Daoy (cell line): Measurements from ENCODE around the gene MAGI1. TPM values are rescaled to one million over a fixed set of nuclear protein-coding genes. Genes with fewer than 3 reads are reported as not detected.
"Not testable (repeated sequence)": the region's sequence is repeated elsewhere in the genome, so short reads cannot be mapped to it uniquely, and the experiment has no call there.

Experiments
- DNase-seq: peaks from one replicate; pipeline ENCODE4 v3.0.0-alpha.2; 2015; ENCODE audit warnings: low read depth
- total RNA-seq: library from RNA; depleted of rRNA; stranded (reverse); fragments of >200 nt; shearing (Covaris generic); gene quantifications from 2 replicates; pipeline ENCODE4 v1.2.3, GENCODE V29; 2014

Gene MAGI1
- total RNA-seq, 1 experiment from 2014 or later = 7.1 TPM

DNA sequence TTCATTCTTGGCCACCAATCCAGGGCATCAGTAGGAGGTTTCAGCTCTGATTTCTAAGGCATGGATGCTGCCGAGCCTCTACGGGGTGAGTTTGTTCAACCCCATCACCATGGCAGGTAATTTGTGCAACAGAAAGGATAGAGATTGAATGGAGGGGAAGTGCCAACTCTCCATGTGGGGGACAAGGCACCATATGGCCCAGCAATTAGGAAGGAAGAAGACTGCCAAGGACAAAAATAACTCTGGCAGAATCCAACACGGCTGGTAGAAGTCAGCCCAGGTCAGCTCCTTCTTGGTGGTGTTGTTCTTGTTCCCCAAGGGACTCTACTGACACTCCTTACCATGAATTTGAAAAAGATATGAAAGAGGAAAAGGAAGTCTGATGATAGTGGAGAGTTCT is 503.9 kb downstream of the MAGI1 start:
- no peak for DNase-seq

DNA sequence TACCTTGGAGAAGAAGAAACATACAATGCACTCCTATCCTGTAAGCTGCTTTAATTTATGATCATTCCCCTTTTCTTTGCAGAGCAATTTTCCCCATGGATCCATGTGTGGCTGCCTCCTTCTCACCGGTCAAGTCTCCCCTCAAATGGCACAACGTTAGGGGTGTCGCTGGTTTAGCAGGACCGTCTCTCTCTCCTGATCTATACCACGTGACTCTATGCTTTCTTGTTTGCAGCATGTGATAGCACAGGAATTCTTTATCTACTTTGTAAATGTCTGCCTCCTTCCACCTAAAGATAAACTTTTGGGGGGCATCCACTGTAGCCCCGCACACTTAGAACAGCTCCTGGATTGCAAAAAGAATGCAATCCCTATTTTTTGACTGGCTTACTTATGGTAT is 506.0 kb downstream of the MAGI1 start:
- no peak for DNase-seq

DNA sequence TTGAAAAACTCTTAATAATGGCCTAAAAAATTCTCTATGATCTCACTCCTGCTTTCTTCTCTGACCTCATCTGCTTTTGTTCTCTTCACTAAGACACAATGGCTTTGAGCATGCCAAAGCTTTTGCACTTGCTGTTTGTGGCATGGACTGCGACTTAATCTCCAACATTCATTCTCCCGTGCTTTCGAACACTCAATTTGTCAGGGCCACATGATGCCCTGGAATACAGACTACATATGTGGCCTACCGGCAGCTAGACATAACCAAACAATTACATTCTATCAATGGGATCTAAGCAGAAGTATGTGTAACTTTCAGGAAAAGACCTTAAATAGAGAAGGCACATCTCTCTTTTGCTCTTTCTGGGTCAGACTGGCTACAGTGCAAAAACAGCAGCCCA is 506.5 kb downstream of the MAGI1 start:
- no peak for DNase-seq

DNA sequence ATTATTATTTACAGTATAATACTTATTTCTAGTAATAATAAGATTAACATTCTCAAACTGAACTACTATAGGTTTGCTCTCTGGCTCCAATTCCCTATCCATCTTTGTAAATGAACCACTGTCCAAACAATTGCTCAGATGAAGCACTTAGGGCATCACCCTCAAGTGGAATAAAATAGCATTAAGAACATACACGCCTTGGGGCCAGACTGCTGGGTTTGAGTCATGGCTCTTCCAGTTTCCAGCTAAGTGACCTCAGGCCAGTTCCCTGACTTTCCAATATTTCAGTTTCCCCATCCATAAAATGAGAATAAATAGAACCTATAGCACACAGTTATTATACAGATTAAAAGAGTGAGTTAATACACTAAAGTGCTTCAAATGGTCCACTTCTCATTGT is 507.2 kb downstream of the MAGI1 start:
- DNase-seq = no peak

DNA sequence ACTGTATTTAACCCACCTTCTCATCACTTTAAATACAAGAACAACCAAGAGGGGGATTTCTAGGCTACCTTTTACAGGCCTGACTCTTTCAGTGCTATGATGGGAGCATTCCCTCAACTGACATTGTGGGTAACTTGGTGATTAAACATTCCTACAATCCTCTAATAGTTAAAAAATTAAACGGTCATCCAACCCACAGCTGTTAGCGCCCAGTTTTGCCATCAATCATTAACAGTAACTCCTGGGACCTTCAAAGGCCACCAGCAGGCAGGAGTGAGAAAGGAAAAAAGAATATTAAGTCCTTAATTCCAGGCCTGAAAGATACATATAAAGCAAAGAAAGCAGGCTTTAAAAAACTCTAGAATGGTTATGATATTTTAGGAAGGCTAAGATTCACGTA is 512.1 kb downstream of the MAGI1 start:
- no peak for DNase-seq

DNA sequence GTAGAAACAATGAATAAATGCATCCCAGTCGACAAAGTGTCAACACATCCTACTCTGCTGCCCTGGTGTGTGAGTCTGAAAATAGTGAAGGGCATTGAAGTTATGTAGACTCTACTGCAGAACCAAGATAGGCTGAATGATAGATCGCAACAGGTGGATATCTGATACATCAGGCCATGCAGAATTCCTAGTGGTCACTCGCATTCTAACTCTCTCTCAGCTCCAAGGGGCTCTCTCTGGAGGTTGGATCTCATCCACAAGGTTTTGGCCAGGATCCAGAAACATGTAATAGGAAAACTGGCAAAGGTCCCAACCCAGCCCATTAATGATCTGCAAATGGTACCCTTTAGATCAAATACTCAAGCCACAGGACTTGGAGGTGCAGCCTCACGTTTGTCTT is 514.1 kb downstream of the MAGI1 start:
- DNase-seq = no peak

DNA sequence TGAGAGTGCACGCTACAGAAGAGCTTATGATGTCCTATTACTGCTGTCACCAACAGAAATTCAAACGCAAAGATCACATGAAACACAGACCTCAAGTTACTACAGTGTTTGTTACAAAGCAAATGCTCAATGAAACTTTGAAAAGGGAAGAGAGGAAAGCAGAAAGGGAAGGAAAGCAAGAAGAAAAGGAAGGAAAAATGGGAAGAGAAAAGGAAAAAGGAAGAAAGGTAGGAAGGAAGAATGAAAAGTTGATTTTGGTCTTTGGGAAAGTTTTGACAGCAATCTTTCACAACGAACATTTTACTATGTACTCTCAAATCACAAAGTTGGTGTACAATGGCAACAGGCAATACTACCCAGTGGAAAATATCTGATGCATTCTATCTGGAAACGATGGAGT is 514.8 kb downstream of the MAGI1 start:
- no peak for DNase-seq

DNA sequence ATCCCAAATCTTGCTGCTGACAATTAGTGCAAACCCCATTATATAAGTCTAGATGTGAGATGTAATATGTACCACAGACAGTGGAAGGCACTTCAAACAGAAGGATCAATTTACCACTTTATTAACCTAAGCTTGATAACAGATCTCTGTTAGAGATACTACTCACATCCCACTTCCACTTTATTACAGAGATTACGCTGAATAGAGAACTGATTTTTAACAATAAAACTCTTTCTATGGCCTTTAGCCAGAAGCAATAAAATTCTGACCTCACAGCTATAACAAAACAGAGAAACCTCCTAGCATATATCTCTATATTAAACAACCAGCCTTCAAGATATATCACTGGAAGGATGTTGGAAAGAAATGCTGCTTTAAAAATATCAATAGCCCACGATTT is 517.7 kb downstream of the MAGI1 start:
- no peak for DNase-seq

DNA sequence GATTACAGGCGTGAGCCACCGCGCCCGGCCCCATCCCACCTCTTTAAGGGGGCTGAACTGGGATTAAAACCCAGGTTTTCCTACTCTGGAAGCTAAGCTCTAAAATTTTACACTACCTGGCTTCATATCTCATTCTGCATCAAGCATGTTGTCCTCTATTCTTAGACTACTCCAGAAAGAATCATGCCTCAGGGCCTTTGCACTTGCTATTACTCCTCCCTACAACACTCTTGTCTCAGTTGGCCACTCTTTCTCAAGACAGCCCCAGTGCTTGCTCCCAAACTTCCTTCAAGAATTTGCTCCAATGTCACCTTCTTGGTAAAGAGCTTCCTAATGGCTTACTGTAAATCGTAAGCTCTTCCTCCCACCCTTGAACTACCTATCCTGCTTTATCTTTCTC is 521.7 kb downstream of the MAGI1 start:
- no peak for DNase-seq

DNA sequence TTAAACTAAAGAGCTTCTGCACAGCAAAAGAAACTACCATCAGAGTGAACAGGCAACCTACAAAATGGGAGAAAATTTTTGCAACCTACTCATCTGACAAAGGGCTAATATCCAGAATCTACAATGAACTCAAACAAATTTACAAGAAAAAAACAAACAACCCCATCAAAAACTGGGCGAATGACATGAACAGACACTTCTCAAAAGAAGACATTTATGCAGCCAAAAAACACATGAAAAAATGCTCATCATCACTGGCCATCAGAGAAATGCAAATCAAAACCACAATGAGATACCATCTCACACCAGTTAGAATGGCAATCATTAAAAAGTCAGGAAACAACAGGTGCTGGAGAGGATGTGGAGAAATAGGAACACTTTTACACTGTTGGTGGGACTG is 524.4 kb downstream of the MAGI1 start:
- DNase-seq = not testable (repeated sequence)

DNA sequence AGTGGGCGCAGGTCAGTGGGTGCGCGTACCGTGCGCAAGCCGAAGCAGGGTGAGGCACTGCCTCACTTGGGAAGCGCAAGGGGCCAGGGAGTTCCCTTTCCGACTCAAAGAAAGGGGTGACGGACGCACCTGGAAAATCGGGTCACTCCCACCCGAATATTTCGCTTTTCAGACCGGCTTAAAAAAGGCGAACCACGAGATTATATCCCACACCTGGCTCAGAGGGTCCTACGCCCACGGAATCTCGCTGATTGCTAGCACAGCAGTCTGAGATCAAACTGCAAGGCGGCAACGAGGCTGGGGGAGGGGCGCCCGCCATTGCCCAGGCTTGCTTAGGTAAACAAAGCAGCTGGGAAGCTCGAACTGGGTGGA is 529.3 kb downstream of the MAGI1 start:
- DNase-seq = not testable (repeated sequence)

DNA sequence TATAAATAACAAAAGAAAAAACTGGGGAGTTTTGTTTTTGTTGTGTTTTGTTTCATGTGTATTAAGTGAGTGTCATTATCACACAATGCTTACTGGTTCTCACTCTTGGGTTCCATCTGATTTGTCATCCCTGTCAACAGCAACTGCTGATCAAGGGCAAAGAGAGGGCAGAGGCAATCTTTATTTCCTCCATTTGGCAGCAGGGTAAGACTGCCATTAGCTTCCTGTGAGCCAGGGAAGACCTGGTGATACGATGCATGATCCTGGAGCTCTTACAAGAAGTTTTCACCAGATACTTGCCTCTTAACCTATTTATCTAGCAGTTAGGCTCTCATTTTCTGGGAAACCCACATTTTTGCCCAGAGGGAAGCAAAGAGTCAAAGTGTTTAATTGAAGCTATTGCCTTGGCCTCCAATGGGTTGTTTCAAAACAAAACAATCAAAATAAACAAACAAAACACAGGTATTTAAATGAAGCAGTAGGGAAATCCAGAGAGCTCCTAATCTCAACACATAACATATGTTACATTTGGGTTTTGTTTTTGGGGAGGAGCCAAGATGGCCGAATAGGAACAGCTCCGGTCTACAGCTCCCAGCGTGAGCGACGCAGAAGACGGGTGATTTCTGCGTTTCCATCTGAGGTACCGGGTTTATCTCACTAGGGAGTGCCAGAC is 529.8 kb downstream of the MAGI1 start:
- DNase-seq = no peak

DNA sequence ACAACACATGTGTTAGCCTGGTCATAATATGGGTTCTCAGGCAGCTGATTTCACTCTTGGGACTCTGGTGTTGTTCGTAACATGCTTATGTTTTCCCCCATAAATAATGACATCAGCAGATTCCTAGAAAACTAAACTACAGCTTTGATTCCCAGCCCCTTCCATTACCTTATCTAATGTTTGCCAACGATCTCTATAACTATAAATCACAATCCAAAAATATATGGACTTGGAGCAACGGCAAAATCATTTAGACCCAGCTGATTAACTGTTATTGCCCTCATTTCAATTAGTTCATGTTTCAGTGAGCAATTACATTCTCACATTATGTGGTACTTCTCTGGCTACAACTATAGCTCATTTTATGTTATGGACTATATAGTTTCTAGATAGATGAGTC is 531.3 kb downstream of the MAGI1 start:
- no peak for DNase-seq

DNA sequence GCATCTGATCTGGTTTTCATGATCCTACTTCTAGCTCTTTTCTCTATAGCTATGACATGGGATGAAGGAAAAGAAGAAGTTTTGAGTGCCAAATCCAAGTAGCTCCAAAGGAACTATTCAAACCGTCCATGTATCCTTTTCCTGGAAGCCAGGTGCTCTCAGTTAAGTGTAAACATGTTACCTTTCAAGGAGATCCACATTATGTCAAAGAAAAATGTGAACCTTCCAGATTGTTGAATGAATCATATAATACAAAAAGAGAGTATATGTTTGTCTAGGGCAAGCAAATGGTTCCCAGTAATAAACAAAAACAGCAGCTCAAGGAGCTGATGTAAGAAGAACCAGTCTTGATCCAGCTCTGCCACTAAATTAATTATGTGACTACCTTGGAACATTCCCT is 534.9 kb downstream of the MAGI1 start:
- no peak for DNase-seq

DNA sequence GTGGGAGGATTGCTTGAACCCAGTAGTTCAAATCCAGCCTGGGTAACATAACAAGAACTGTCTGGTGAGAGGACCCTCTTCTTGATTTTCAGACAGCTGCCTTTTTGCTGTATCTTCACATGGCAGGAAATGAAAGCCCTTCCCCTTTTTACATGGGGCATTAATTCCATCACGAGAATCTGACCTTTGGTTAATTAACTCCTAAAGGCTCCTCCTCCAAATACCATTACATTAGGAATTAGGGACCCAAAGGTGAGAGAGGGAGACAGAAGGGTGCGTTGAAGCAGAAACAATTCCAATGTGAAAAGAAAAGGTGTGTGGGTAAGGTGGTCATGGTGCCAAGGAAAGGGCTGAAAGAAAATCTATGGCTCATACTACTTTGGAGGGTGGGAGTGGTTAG is 536.2 kb downstream of the MAGI1 start:
- no peak for DNase-seq

DNA sequence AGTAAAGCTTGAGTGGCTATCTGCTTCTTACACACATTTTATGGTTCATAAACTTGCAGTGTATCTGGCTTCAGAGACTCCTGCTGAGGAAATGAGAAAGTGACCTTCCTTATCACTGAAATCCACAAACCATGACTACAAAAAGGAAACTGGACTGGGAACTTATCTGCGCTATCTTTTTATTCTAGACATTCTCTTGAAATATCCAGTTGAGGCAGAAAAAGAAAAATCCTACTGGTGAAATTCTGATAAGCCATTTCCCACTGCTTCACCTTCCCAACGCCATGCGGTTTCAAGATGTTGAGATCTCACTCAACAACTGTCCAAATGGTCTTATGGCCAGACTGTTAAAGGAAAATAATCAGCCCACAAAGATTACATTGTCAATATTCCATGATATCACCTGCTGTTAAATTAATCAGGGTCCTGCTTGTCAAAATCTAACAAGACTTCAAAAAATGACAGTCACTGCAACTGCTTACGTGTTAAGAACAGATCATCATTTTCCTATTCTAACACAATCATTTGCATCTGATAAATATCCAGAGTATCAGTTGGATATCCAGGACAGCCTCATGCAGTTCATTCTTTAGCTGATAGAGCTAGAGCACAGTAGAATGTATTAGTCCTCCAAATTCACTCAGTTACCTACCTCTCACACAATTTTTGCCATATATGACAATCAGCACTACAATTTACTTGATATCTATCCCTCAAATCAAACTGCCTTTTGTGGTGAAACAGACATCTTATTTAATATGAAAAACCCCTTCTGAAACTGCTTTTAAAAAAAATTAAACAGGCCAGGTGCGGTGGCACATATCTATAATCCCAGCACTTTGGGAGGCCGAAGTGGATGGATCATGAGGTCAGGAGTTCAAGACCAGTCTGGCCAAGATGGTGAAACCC is 538.1 kb downstream of the MAGI1 start:
- DNase-seq = no peak

DNA sequence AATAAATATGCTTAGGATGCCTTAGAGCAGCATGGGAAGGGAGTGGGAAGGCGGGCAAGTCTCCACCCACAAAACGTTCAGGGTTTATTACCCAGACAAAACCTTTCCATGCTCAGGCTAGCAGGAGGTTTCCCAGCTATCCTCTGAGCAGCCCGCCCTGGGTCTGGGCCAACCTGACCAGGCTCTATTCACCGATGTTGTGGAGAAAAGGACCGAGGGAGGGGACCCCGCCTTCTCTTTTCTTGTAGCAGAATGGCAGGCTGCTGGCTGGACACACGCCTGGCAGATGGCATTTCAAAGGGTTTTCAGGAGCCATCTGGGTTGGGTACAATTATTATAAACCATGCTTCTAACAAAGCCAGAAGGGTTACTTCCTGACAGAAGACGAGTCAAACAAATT is 540.9 kb downstream of the MAGI1 start:
- DNase-seq = no peak

DNA sequence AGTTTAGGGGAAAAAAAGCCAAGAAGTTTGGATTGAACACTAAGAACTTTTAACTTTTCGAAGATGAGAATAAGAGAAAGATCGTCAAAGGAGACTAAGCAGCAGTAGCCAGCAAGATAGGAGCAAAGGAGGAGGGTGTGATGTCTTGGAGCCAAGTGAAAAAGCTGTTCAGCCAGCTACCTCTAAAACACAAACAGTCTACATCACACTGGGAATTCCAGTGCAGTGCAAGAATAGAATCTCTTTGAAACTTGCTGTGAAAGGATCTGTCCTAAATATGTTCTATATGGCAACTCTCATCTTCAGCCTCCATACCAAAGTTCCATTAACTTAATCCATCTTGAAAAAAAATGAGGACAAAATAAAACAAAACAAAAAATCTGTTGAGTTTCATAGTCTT is 541.5 kb downstream of the MAGI1 start:
- DNase-seq = no peak

DNA sequence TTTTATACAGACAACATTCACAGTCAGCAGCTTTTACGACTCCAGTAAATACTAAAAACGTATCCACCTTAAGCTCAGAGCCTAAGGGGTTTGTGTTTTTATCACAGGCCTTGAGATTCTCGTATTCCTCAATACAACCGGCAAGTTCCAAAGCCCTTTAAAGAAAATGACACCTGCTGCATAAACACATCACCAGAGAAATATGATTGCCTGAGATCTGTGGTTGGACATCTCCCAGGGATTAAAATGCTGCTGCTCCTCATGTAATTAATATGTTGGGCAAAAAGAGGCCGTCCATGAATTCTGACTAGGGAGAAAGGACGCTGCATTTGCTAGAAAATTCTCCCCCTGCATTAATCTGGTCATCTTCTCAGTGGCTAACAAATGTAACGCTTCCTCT is 544.8 kb downstream of the MAGI1 start:
- DNase-seq = no peak

DNA sequence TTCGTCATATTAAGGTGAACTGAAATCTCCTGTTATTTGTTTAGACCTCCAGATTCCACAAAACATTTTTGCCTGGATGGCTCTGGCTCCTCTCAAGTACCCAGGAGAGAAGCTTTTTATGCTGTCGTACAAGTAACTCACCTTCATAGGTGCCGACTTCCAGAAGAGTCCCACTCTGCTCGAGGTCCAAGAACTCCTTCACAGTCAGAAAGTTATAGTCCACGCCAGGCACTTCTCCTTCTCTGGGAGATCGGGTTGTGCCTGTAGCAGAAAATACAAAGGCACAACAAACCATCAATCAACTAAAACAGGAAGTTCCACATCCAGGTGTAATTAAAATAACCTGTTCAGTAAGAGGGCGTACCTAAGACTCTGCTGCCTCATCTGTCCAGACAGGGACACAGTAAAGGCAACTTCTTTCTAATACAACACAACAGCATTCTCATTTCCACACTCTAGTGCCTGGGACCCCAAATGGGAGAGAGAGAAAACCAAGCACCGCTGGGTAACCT is 545.3 kb downstream of the MAGI1 start:
- DNase-seq = no peak

DNA sequence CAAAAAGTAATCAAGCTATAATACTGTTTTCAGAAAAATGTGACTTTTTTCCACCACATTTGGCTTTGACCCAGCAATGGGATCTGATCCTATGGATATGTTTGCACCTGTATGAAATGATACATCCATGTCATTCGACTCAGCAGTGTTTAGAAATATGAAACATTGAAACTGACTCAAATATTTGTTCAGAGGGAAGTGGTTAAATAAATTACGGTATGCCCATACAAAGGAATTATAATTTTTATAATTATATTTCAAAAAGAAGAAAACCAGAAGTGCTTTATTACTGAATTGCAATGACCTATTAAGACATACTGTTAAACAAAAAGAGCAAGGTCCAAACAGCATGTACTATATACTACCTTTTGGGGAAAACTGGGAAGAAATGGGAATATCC is 546.5 kb downstream of the MAGI1 start:
- no peak for DNase-seq

DNA sequence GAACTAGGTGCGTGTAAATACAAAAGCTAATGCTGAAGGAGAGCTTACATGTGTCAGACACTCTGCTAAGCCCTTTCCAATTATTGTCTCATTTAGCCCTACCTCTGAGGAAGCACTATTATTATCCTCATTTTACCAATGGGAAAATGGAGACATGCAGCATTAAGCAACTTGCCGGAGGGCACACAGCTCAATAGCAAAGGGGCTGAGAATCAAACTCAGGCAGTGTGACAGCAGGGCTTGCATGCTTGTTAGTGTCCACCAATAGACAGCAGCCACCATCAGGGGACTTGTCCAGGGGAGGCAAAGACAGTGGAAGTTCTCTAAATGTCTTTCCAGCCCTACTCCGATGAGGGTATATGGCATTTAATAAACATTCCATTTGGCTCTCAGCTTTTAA is 548.6 kb downstream of the MAGI1 start:
- DNase-seq = no peak

DNA sequence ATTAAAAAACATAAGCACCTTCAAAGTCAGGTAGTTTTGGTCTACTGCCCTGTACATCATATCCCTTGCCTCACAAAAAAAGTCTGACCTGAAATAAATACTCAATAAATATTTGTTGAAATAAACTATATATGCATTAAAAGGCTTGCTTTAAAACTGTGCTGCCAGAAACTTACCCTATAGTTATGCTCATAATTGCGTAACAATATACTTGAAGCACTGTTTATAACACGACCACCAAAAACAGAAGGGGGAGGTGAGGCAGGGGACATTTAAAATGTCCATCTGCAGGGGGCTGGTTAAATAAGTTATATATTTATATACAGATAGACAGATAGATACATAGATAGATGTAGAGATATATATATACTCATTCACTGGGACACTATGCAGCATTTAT is 549.5 kb downstream of the MAGI1 start:
- no peak for DNase-seq
